Neural cell (in vitro differentiated cells): ENCODE results near the gene LHPP. TPM values are rescaled to one million over a fixed set of nuclear protein-coding genes. Genes with fewer than 3 reads are reported as not detected.

Source experiments
- H2AFZ ChIP-seq: fragments of 200-600, 300-800 bp; sonication (generic), shearing (Covaris generic); 2 replicates; pipeline ENCODE4 v1.6.0; 2014; ENCODE audit warnings: low read depth, mild to moderate bottlenecking, antibody characterized with exemption, low read length, moderate library complexity
- H3F3A ChIP-seq: fragments of 200-600 bp; shearing (Covaris generic); 2 replicates; pipeline ENCODE4 v1.6.1; 2016; ENCODE audit warnings: mild to moderate bottlenecking, moderate library complexity, mixed read lengths, antibody characterized with exemption, low read length; ENCODE audit not compliant: insufficient read depth, poor library complexity, severe bottlenecking
- H3K27ac ChIP-seq: fragments of 200-600, 300-800 bp; sonication (generic), shearing (Covaris generic); 2 replicates; pipeline ENCODE4 v1.5.1; 2014; ENCODE audit warnings: mild to moderate bottlenecking, low read length, moderate library complexity
- H3K27me3 ChIP-seq: fragments of 300-800, 200-600 bp; sonication (generic), shearing (Covaris generic); 2 replicates; pipeline ENCODE4 v1.6.0; 2014; ENCODE audit warnings: mild to moderate bottlenecking, low read depth, low read length, moderate library complexity; ENCODE audit not compliant: insufficient read depth
- H3K36me3 ChIP-seq: fragments of 300-800, 200-600 bp; sonication (generic), shearing (Covaris generic); 2 replicates; pipeline ENCODE4 v1.5.1; 2014; ENCODE audit warnings: mild to moderate bottlenecking, antibody characterized with exemption, low read length, moderate library complexity; ENCODE audit not compliant: insufficient read depth
- H3K4me2 ChIP-seq: fragments of 300-800, 200-600 bp; sonication (generic), shearing (Covaris generic); 2 replicates; pipeline ENCODE4 v1.6.0; 2014; ENCODE audit warnings: mild to moderate bottlenecking, low read length
- H3K4me3 ChIP-seq: fragments of 300-800, 200-600 bp; sonication (generic), shearing (Covaris generic); 2 replicates; pipeline ENCODE4 v1.5.1; 2014; ENCODE audit warnings: mild to moderate bottlenecking, low read length, moderate library complexity
- H3K79me2 ChIP-seq: fragments of 200-600 bp; shearing (Covaris generic); replicated peaks from 2 replicates; pipeline ENCODE4 v1.6.0; 2014; ENCODE audit warnings: mild to moderate bottlenecking, low read length, moderate library complexity; ENCODE audit not compliant: insufficient read depth
- H3K9ac ChIP-seq: fragments of 300-800, 200-600 bp; sonication (generic), shearing (Covaris generic); 2 replicates; pipeline ENCODE4 v1.6.1; 2016; ENCODE audit warnings: mild to moderate bottlenecking, low read length, mixed read lengths
- H3K9me2 ChIP-seq: fragments of 200-600 bp; shearing (Covaris generic); 2 replicates; pipeline ENCODE4 v1.6.1; 2016; ENCODE audit warnings: mild to moderate bottlenecking, low read length, mixed read lengths; ENCODE audit not compliant: insufficient read depth
- H3K9me3 ChIP-seq: fragments of 200-600, 300-800 bp; sonication (generic), shearing (Covaris generic); 2 replicates; pipeline ENCODE4 v1.6.1; 2016; ENCODE audit warnings: mild to moderate bottlenecking, mixed run types, low read length, moderate library complexity, mixed read lengths
- H4K20me1 ChIP-seq: fragments of 200-600 bp; shearing (Covaris generic); 2 replicates; pipeline ENCODE4 v1.6.1; 2016; ENCODE audit warnings: mild to moderate bottlenecking, mixed run types; ENCODE audit not compliant: insufficient read depth
- EP300 ChIP-seq: fragments of 450-650 bp; conservative IDR thresholded peaks from 2 replicates; pipeline ENCODE4 v1.6.1; 2014; ENCODE audit warnings: antibody characterized with exemption, mild to moderate bottlenecking, moderate library complexity; ENCODE audit not compliant: poor library complexity, severe bottlenecking
- EZH2 ChIP-seq: fragments of 200-600, 300-800 bp; shearing (Covaris generic), sonication (generic); IDR thresholded peaks from 2 replicates; pipeline ENCODE4 v1.6.1; 2014; ENCODE audit warnings: antibody characterized with exemption, low read length, borderline replicate concordance, mild to moderate bottlenecking; ENCODE audit not compliant: insufficient read depth, poor library complexity, severe bottlenecking
- MXI1 ChIP-seq: fragments of 450-650 bp; conservative IDR thresholded peaks from 2 replicates; pipeline ENCODE4 v1.6.1; 2014; ENCODE audit warnings: antibody characterized with exemption, mild to moderate bottlenecking; ENCODE audit not compliant: poor library complexity, severe bottlenecking
- POLR2AphosphoS5 ChIP-seq: IDR thresholded peaks from 2 replicates; pipeline ENCODE4 v1.6.1; 2012
- RAD21 ChIP-seq: fragments of 450-650 bp; conservative IDR thresholded peaks from 2 replicates; pipeline ENCODE4 v1.6.1; 2014; ENCODE audit warnings: antibody characterized with exemption, mild to moderate bottlenecking, moderate library complexity
- REST ChIP-seq: IDR thresholded peaks from 2 replicates; pipeline ENCODE4 v1.6.1; 2012; ENCODE audit warnings: borderline replicate concordance
- SMC3 ChIP-seq: fragments of 450-650 bp; conservative IDR thresholded peaks from 2 replicates; pipeline ENCODE4 v1.6.1; 2014; ENCODE audit warnings: antibody characterized with exemption, mild to moderate bottlenecking, moderate library complexity; ENCODE audit not compliant: poor library complexity
- TAF1 ChIP-seq: IDR thresholded peaks from 2 replicates; pipeline ENCODE4 v1.6.1; 2012; ENCODE audit warnings: low read depth
- polyA plus RNA-seq: library from polyadenylated mRNA; depleted of rRNA; stranded (reverse); fragments of >200 nt; gene quantifications from 2 replicates; pipeline ENCODE4 v1.2.3, GENCODE V29; 2014

The LHPP gene
- polyA plus RNA-seq, 1 donor from 2014 or later: 16.0 TPM

GRCh38 chr10:124470544-124471434 is 9.2 kb downstream of the LHPP start:
- H3K27me3 ChIP-seq: no peaks in the 10 kb centered on the region
- no peak overlapping the region for H3K27ac ChIP-seq
- H3K9me2 ChIP-seq: no peaks in the 10 kb centered on the region

GRCh38 chr10:124472071-124472470 is 10.4 kb downstream of the LHPP start:
- H3K9ac ChIP-seq: no peak overlapping the region
- no peaks in the 10 kb centered on the region for H3K9me3 ChIP-seq
- no peaks in the 10 kb centered on the region for H3K36me3 ChIP-seq
- no peak overlapping the region for H3K27ac ChIP-seq
- no peaks in the 10 kb centered on the region for H3K27me3 ChIP-seq
- no peak overlapping the region for H2AFZ ChIP-seq
- no peaks in the 10 kb centered on the region for H3K9me2 ChIP-seq
- H3K79me2 ChIP-seq: no peaks in the 10 kb centered on the region
- H4K20me1 ChIP-seq: no peaks in the 10 kb centered on the region
- TF ChIP-seq SMC3 (no peak), EP300 (no peak), EZH2 (no peak), REST (no peak), TAF1 (no peak), POLR2AphosphoS5 (no peak)
- H3K4me3 ChIP-seq: no peak overlapping the region
- no peak overlapping the region for H3K4me2 ChIP-seq
- no peaks in the 10 kb centered on the region for H3F3A ChIP-seq

More at GRCh38 chr10:124470544-124471434, 9.2 kb downstream of the LHPP start:
- Histone ChIP-seq H3K4me3 (no peak overlapping the region), H3F3A (no peaks in the 10 kb centered on the region), H2AFZ (no peak overlapping the region), H3K79me2 (no peaks in the 10 kb centered on the region), H3K9me3 (no peaks in the 10 kb centered on the region), H3K9ac (no peak overlapping the region), H4K20me1 (no peaks in the 10 kb centered on the region), H3K4me2 (no peak overlapping the region), H3K36me3 (no peaks in the 10 kb centered on the region)
- TF ChIP-seq REST (no peak), EP300 (no peak), MXI1 (no peak), POLR2AphosphoS5 (no peak), EZH2 (no peak), SMC3 (no peak), TAF1 (no peak), RAD21 (no peak)
